Neural cell (in vitro differentiated cells): ENCODE results near the gene RCBTB2. TPM values are rescaled to one million over a fixed set of nuclear protein-coding genes. Genes with fewer than 3 reads are reported as not detected.

ENCODE experiments used
- H2AFZ ChIP-seq: fragments of 200-600, 300-800 bp; sonication (generic), shearing (Covaris generic); 2 replicates; pipeline ENCODE4 v1.6.0; 2014; ENCODE audit warnings: low read depth, mild to moderate bottlenecking, antibody characterized with exemption, low read length, moderate library complexity
- H3F3A ChIP-seq: fragments of 200-600 bp; shearing (Covaris generic); 2 replicates; pipeline ENCODE4 v1.6.1; 2016; ENCODE audit warnings: mild to moderate bottlenecking, moderate library complexity, mixed read lengths, antibody characterized with exemption, low read length; ENCODE audit not compliant: insufficient read depth, poor library complexity, severe bottlenecking
- H3K27ac ChIP-seq: fragments of 200-600, 300-800 bp; sonication (generic), shearing (Covaris generic); 2 replicates; pipeline ENCODE4 v1.5.1; 2014; ENCODE audit warnings: mild to moderate bottlenecking, low read length, moderate library complexity
- H3K27me3 ChIP-seq: fragments of 300-800, 200-600 bp; sonication (generic), shearing (Covaris generic); 2 replicates; pipeline ENCODE4 v1.6.0; 2014; ENCODE audit warnings: mild to moderate bottlenecking, low read depth, low read length, moderate library complexity; ENCODE audit not compliant: insufficient read depth
- H3K36me3 ChIP-seq: fragments of 300-800, 200-600 bp; sonication (generic), shearing (Covaris generic); 2 replicates; pipeline ENCODE4 v1.5.1; 2014; ENCODE audit warnings: mild to moderate bottlenecking, antibody characterized with exemption, low read length, moderate library complexity; ENCODE audit not compliant: insufficient read depth
- H3K4me2 ChIP-seq: fragments of 300-800, 200-600 bp; sonication (generic), shearing (Covaris generic); 2 replicates; pipeline ENCODE4 v1.6.0; 2014; ENCODE audit warnings: mild to moderate bottlenecking, low read length
- H3K4me3 ChIP-seq: fragments of 300-800, 200-600 bp; sonication (generic), shearing (Covaris generic); 2 replicates; pipeline ENCODE4 v1.5.1; 2014; ENCODE audit warnings: mild to moderate bottlenecking, low read length, moderate library complexity
- H3K79me2 ChIP-seq: fragments of 200-600 bp; shearing (Covaris generic); replicated peaks from 2 replicates; pipeline ENCODE4 v1.6.0; 2014; ENCODE audit warnings: mild to moderate bottlenecking, low read length, moderate library complexity; ENCODE audit not compliant: insufficient read depth
- H3K9ac ChIP-seq: fragments of 300-800, 200-600 bp; sonication (generic), shearing (Covaris generic); 2 replicates; pipeline ENCODE4 v1.6.1; 2016; ENCODE audit warnings: mild to moderate bottlenecking, low read length, mixed read lengths
- H3K9me2 ChIP-seq: fragments of 200-600 bp; shearing (Covaris generic); 2 replicates; pipeline ENCODE4 v1.6.1; 2016; ENCODE audit warnings: mild to moderate bottlenecking, low read length, mixed read lengths; ENCODE audit not compliant: insufficient read depth
- H3K9me3 ChIP-seq: fragments of 200-600, 300-800 bp; sonication (generic), shearing (Covaris generic); 2 replicates; pipeline ENCODE4 v1.6.1; 2016; ENCODE audit warnings: mild to moderate bottlenecking, mixed run types, low read length, moderate library complexity, mixed read lengths
- H4K20me1 ChIP-seq: fragments of 200-600 bp; shearing (Covaris generic); 2 replicates; pipeline ENCODE4 v1.6.1; 2016; ENCODE audit warnings: mild to moderate bottlenecking, mixed run types; ENCODE audit not compliant: insufficient read depth
- CTCF ChIP-seq: fragments of 450-650 bp; IDR thresholded peaks from 2 replicates; pipeline ENCODE4 v1.5.1; 2014; ENCODE audit warnings: antibody characterized with exemption, mild to moderate bottlenecking, moderate library complexity; ENCODE audit not compliant: poor library complexity, severe bottlenecking
- EP300 ChIP-seq: fragments of 450-650 bp; conservative IDR thresholded peaks from 2 replicates; pipeline ENCODE4 v1.6.1; 2014; ENCODE audit warnings: antibody characterized with exemption, mild to moderate bottlenecking, moderate library complexity; ENCODE audit not compliant: poor library complexity, severe bottlenecking
- EZH2 ChIP-seq: fragments of 200-600, 300-800 bp; shearing (Covaris generic), sonication (generic); IDR thresholded peaks from 2 replicates; pipeline ENCODE4 v1.6.1; 2014; ENCODE audit warnings: antibody characterized with exemption, low read length, borderline replicate concordance, mild to moderate bottlenecking; ENCODE audit not compliant: insufficient read depth, poor library complexity, severe bottlenecking
- MXI1 ChIP-seq: fragments of 450-650 bp; conservative IDR thresholded peaks from 2 replicates; pipeline ENCODE4 v1.6.1; 2014; ENCODE audit warnings: antibody characterized with exemption, mild to moderate bottlenecking; ENCODE audit not compliant: poor library complexity, severe bottlenecking
- POLR2AphosphoS5 ChIP-seq: IDR thresholded peaks from 2 replicates; pipeline ENCODE4 v1.6.1; 2012
- RAD21 ChIP-seq: fragments of 450-650 bp; conservative IDR thresholded peaks from 2 replicates; pipeline ENCODE4 v1.6.1; 2014; ENCODE audit warnings: antibody characterized with exemption, mild to moderate bottlenecking, moderate library complexity
- REST ChIP-seq: IDR thresholded peaks from 2 replicates; pipeline ENCODE4 v1.6.1; 2012; ENCODE audit warnings: borderline replicate concordance
- SMC3 ChIP-seq: fragments of 450-650 bp; conservative IDR thresholded peaks from 2 replicates; pipeline ENCODE4 v1.6.1; 2014; ENCODE audit warnings: antibody characterized with exemption, mild to moderate bottlenecking, moderate library complexity; ENCODE audit not compliant: poor library complexity
- TAF1 ChIP-seq: IDR thresholded peaks from 2 replicates; pipeline ENCODE4 v1.6.1; 2012; ENCODE audit warnings: low read depth
- polyA plus RNA-seq: library from polyadenylated mRNA; depleted of rRNA; stranded (reverse); fragments of >200 nt; gene quantifications from 2 replicates; pipeline ENCODE4 v1.2.3, GENCODE V29; 2014

Gene RCBTB2
- polyA plus RNA-seq, 1 donor from 2014 or later: 19.0 TPM

GRCh38 chr13:48534911-48535501 is 2.1 kb upstream of the RCBTB2 start:
- Histone ChIP-seq H4K20me1 (no peaks in the 10 kb centered on the region), H3K9ac (no peak overlapping the region), H3K4me3 (no peak overlapping the region), H2AFZ (no peak overlapping the region), H3F3A (no peaks in the 10 kb centered on the region), H3K27ac (no peak overlapping the region), H3K9me2 (no peaks in the 10 kb centered on the region), H3K9me3 (no peaks in the 10 kb centered on the region), H3K4me2 (no peak overlapping the region), H3K36me3 (no peaks in the 10 kb centered on the region), H3K27me3 (no peaks in the 10 kb centered on the region), H3K79me2 (no peaks in the 10 kb centered on the region)
- TF ChIP-seq CTCF: no peak

- Histone ChIP-seq H3K27me3 (no peaks in the 10 kb centered on the region), H3K79me2 (no peaks in the 10 kb centered on the region), H3K9me3 (no peaks in the 10 kb centered on the region), H3K4me2 (no peak overlapping the region), H3K36me3 (no peaks in the 10 kb centered on the region), H3K9me2 (no peaks in the 10 kb centered on the region), H3K27ac (no peak overlapping the region), H2AFZ (no peak overlapping the region), H3F3A (no peaks in the 10 kb centered on the region), H3K4me3 (no peak overlapping the region), H3K9ac (no peak overlapping the region), H4K20me1 (no peaks in the 10 kb centered on the region)
- no peak for TF ChIP-seq MXI1
- no peak for TF ChIP-seq TAF1
- no peak for TF ChIP-seq CTCF
- TF ChIP-seq POLR2AphosphoS5: no peak
- TF ChIP-seq EP300: no peak
- TF ChIP-seq EZH2: no peak
- no peak for TF ChIP-seq REST
- no peak for TF ChIP-seq SMC3
- no peak for TF ChIP-seq RAD21
These were observed 1.2 kb upstream of the RCBTB2 start for GRCh38 chr13:48533961-48534600.
